Middle frontal gyrus (tissue), 1 donor: ENCODE data around the gene ALPK3.
"Not testable (repeated sequence)": the region's sequence is repeated elsewhere in the genome, so short reads cannot be mapped to it uniquely, and the experiment has no call there.

Experiments
- DNase-seq: peaks from one replicate; pipeline ENCODE4 v3.0.0-alpha.2; 2015; ENCODE audit warnings: low spot score; ENCODE audit errors: extremely low spot score

Gene ALPK3

GRCh38 chr15:84842781-84843180, 25.6 kb downstream of the ALPK3 start:
- DNase-seq, result no peak

DNA sequence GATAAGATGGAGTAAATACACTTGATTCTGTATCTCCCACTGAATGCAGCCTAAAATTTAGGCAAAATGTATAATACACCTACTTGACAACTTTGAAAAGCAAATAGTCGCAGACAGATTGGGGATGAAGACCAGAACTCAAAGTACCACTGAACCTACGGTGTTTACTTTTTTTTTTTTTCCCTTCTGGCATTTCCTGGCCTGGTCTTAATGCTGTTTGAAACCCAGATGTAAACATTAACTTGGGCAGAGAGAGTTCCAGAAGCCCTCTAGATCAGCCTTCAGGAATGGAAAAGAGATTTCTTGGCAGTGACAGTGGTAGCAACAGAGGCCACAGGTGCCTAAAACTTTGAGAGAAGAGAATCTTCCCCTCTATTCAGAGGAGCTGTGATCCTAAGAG, 27.8 kb downstream of the ALPK3 start:
- no peak for DNase-seq

DNA sequence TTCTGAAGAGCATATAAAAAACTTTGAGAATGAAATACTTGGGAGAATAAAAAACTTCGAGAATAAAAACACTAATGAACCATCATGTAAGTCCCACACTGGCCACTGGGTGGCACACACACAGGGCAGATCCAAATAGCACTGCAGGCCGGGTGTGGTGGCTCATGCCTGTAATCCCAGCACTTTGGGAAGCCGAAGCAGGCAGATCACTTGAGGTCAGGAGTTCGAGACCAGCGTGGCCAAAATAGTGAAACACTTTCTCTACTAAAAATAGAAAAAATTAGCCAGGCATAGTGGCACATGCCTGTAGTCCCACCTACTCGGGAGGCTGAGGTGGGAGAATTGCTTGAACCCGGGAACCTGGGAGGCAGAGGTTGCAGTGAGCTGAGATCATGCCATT, 28.5 kb downstream of the ALPK3 start:
- DNase-seq, result not testable (repeated sequence)

DNA sequence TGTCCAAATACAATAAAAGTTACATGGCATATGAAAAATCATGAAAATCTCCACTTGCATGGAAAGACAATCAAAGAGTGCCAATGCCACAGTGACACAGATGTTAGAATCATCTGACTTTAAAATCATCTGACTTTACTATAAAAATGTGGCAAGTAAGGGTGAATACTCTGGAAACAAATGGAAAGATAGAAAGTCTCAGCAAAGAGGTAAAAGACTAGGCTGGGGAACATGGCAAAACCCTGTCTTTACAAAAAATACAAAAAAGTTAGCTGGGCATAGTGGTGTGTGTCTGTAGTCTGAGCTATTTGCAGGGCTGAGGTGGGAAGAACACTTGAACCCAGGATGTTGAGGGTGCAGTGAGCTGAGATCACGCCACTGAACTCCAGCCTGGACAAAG, 29.1 kb downstream of the ALPK3 start:
- no peak for DNase-seq

DNA sequence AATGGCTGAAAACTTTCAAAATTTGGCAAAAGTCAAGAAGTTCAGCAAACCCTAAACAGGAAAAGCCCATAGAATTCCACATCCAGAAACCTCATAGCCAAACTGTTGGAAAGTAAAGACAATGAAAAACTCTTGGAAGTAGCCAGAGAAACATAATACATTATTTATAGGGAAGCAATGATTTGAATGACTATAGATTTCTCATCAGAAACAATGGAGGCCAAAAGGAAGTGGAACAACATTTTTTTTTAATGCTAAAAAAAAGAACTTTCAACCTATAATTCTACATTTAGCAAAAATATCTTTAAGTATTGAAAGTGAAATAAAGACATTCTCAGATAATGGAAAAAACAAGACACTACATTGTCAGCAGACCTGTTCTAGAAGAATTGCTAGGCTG, 30.2 kb downstream of the ALPK3 start:
- no peak for DNase-seq

GRCh38 chr15:84852212-84852611, 35.1 kb downstream of the ALPK3 start:
- DNase-seq, result no peak

DNA sequence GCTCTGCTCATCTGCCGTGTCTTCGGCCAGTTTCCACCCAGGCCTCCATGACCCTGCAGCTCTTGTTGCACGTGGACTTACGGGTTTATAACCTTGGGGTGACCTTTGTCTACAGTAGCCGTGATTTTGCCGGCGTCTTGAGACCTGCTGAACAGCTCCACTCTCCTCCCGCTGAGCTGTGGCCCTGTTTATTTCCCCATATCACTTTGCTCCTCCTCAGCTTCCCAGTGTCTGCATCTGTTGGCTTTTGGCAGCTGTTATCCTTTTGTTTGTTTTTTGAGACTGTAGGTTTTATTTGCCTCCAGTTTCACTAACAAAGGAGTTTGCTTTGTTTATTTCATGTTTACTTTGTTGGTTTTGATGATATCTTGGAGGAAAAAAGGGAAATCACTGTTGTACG, 38.0 kb downstream of the ALPK3 start:
- no peak for DNase-seq

DNA sequence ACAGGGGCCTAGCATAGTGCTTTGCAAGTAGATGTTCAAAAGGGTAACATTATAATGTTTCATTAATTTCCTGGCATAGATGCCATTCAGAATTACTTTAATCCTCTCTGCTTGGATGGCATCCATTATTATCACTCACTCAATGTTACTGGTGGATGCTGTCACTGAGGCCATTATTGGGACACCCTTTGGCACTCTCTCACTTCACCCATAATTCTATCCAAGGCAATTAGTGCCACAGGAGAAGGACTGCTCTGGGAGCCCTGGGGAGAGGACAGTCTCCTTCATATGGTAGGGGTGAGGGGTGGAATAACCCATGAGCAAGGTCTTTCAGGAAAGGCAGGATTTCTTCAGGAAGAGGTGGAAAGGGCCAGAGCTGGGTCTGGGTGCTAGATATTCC, 38.6 kb downstream of the ALPK3 start:
- no peak for DNase-seq

- no peak for DNase-seq
Observed at GRCh38 chr15:84856731-84857417, 39.7 kb downstream of the ALPK3 start.

DNA sequence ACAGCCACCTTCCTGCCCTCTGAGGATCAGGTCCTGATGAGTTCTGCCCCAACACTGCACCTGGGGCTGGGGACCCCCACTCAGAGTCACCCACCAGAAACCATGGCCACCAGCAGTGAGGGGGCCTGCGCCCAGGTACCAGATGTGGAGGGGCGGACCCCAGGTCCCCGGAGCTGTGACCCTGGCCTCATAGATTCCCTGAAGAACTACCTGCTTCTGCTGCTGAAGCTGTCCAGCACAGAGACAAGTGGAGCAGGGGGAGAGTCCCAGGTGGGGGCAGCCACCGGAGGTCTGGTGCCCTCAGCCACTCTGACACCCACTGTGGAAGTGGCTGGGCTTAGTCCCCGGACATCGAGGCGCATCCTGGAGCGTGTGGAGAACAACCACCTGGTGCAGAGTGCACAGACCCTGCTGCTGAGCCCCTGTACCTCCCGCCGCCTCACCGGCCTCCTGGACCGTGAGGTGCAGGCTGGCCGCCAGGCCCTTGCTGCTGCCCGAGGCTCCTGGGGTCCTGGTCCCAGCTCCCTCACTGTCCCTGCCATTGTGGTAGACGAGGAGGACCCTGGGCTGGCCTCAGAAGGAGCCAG, 40.4 kb downstream of the ALPK3 start:
- DNase-seq, result no peak

DNA sequence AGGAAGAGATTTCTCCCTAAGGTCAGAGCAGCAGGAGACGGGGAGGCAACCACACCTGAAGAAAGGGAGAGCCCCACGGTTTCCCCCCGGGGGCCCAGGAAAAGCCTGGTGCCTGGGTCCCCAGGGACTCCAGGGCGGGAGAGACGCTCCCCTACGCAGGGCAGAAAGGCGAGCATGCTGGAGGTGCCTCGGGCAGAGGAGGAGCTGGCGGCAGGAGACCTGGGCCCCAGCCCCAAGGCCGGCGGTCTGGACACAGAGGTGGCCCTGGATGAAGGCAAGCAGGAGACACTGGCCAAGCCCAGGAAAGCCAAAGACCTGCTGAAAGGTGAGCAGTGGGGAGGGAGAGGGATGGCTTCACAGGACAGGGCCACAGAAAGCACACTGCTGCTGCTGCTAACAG, 41.1 kb downstream of the ALPK3 start:
- no peak for DNase-seq

DNA sequence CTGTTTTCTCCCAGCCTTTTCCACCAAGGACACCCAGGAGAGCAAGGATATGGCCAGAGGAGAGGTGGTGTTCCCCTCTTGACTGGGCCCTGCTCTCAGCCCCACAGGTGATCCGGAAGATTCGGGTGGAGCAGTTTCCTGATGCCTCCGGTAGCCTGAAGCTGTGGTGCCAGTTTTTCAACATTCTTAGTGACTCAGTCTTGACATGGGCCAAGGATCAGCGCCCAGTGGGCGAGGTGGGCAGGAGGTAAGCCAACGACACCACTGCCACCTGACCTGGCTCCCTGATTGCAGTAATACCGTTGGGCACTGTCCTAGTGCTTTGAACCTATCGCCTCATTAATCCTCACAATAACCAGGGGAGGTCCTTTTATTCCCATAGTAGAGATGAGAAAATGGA, 42.0 kb downstream of the ALPK3 start:
- no peak for DNase-seq

DNA sequence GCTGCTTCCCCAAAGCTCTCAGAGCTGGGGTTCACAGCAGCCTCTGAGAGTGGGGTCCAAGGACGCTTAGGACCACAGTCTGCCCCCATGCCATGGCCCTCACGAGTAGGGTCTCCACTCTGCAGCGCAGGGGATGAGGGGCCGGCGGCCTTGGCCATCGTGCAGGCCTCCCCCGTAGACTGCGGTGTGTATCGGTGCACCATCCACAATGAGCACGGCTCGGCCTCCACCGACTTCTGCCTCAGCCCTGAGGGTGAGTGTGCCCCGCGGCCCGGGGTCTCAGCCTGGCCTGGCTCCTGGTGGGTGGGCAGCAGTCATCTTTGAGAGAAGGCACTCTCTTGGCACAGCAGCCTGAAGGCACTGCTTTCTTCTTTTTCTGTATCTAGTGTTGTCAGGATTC, 42.5 kb downstream of the ALPK3 start:
- no peak for DNase-seq

GRCh38 chr15:84861781-84862180, 44.6 kb downstream of the ALPK3 start:
- DNase-seq, result no peak

DNA sequence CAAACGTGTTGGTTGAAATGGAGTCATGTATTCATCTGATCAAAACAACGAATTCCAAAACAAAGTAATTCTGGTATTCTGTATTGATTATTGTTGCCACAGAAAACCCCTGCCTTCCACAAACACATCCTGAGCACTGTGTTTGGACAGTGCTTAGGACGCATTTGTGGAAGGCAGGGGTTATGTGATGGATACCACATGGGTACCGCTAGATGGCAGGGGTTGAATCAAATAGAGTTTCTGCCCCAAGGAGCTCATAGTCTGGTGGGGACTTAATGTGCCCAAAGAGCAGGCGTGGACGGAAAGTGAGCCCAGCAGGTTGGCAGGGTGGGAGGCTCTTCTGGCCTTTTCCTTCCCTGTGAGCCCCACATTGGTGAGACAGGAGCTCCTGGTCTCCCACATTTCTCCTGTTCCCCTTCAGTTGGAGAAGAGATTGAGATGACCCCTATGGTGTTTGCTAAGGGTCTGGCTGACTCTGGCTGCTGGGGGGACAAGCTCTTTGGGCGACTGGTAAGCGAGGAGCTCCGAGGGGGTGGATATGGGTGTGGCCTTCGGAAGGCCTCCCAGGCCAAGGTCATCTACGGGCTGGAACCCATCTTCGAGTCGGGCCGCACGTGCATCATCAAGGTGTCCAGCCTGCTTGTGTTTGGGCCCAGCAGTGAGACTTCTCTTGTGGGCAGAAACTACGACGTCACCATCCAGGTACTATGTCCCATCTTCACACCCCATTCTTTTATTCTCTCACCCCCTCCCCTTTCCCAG, 45.2 kb downstream of the ALPK3 start:
- DNase-seq, result no peak

DNA sequence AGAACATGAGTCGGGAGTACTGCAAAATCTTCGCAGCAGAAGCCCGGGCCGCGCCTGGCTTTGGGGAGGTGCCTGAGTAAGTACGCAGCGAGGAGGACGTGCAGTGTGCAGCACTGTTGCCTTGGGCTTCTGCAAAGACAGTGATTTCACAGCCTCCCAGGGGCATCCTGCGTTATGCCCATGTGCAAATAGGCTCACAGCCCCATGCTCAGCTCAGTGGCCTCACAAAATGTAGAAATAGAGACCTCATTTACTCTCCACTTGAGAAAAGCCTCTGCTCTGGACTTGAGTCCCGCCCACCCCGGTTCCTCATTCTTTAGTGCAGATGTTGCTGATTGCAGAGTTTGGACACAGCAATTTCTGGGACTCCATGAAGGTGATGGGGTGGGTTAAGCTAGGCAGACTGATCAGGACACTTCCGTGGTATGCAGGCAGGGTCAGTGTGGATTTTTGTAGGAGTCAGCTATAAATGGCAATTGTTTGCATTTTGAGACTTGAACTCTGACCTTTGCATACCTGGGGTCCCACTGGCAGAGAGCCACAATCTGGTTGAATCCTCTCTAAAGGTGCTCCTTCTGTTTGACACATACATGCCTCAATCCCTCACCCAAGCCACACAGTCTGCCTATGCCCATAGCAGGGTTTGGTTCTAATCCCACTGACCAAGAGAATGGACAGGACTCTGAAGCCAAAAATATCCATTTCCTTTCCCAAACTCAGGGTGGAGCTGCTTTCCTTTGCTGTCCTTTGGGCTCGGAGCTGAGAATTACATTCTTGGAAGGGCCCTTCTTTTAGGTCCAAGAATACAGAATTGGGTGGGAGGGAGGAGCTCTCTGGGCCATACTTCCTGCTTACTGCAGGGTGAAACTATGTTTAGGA, 46.6 kb downstream of the ALPK3 start:
- no peak for DNase-seq

GRCh38 chr15:84864444-84864795, 47.3 kb downstream of the ALPK3 start:
- no peak for DNase-seq

GRCh38 chr15:84865074-84865569, 48.0 kb downstream of the ALPK3 start:
- no peak for DNase-seq

- DNase-seq, result no peak
Observed at GRCh38 chr15:84868037-84868880, 51.1 kb downstream of the ALPK3 start.

- no peak for DNase-seq
Observed at GRCh38 chr15:84869510-84869909, 52.4 kb downstream of the ALPK3 start.
